Measurements from ENCODE around the gene PDE3B.

GRCh38 chr11:14677146-14677545, 33.5 kb downstream of the PDE3B start:
- TF ChIP-seq CTCF (IDR thresholded peaks at IDR 0.05) (no peak), POLR2A (IDR thresholded peaks at IDR 0.05) (no peak)

Data from testis (tissue), 2 donors.